HepG2 (cell line): ENCODE measurements around the gene SPSB2. TPM values are rescaled to one million over a fixed set of nuclear protein-coding genes. Genes with fewer than 3 reads are reported as not detected.

Experiments
- ATAC-seq: fragments of 200-7000 bp; cut with Tn5 transposase; 3 replicates; pipeline ENCODE4 v1.9.1; 2020; ENCODE audit warnings: mild to moderate bottlenecking, moderate library complexity
- BruUV-seq: library from RNA; stranded (reverse); fragments of 400-500 nt; replicated peaks from 2 replicates; lab custom pipeline; 2021; lab: Mats Ljungman, UMichigan
- CTCF ChIA-PET: fragments of 300-600 bp; formaldehyde crosslinking; extraction: SDS; loops from one replicate; lab custom pipeline; 2021; ENCODE audit warnings: low total read pairs, inconsistent platforms, low intra/inter-chr PET ratio; lab: Yijun Ruan, JAX
- POLR2A ChIA-PET: fragments of 350-600 bp; sonication (Branson Sonifier 250); formaldehyde crosslinking; loops from one replicate; lab custom pipeline; 2020; ENCODE audit warnings: antibody characterized with exemption, inconsistent platforms; lab: Yijun Ruan, JAX
- DNase-seq: peaks from one replicate; pipeline ENCODE4 v3.0.0-alpha.2; 2015; ENCODE audit warnings: low spot score
- FAIRE-seq: peaks from 3 replicates; lab custom pipeline; 2011; peaks lifted over from hg19 to GRCh38; lab: Jason Lieb, UNC
- H2AFZ ChIP-seq: one replicate; pipeline ENCODE4 v1.6.1; 2011; ENCODE audit warnings: low read length, inconsistent platforms
- H3K27ac ChIP-seq: fragments of 300-600 bp; 3 replicates; pipeline ENCODE4 v1.8.0; 2011; ENCODE audit warnings: mixed run types, mild to moderate bottlenecking, mixed read lengths, low read length, inconsistent platforms; ENCODE audit not compliant: insufficient read depth; ENCODE audit errors: extremely low read length
- H3K27me3 ChIP-seq, 2 experiments: fragments of 200-600 bp in 1 of 2; 2 replicates in 1 of 2; 3 replicates in 1 of 2; pipeline versions ENCODE4 v1.6.0 to v1.8.0; 2011; ENCODE audit warnings: low read length in 2 of 2, mild to moderate bottlenecking in 2 of 2, moderate library complexity in 2 of 2, inconsistent platforms in 1 of 2; ENCODE audit not compliant: insufficient read depth in 2 of 2, control insufficient read depth in 1 of 2
- H3K36me3 ChIP-seq, 2 experiments: fragments of 200-600 bp in 1 of 2; replicated peaks in 1 of 2; 2 replicates in 1 of 2; 3 replicates in 1 of 2; pipeline versions ENCODE4 v1.5.1 to v1.8.0; 2011; ENCODE audit warnings: low read length in 2 of 2, inconsistent platforms in 1 of 2; ENCODE audit not compliant: insufficient read depth in 2 of 2, control insufficient read depth in 1 of 2
- H3K4me1 ChIP-seq: 2 replicates; pipeline ENCODE4 v1.5.1; 2012; ENCODE audit warnings: low read length, inconsistent platforms; ENCODE audit not compliant: insufficient read depth
- H3K4me2 ChIP-seq: 2 replicates; pipeline ENCODE4 v1.6.0; 2011; ENCODE audit warnings: low read depth, low read length, inconsistent platforms
- H3K4me3 ChIP-seq, 3 experiments: fragments of 200-600 bp in 1 of 3; sonication (generic), shearing (Covaris generic) in 1 of 3; replicated peaks in 1 of 3; 2 replicates each; pipeline ENCODE4 v1.5.1; 2011 to 2016; ENCODE audit warnings: low read length in 3 of 3, inconsistent platforms in 2 of 3, low read depth in 2 of 3, mild to moderate bottlenecking in 2 of 3, control low read depth in 1 of 3, mixed read lengths in 1 of 3; ENCODE audit not compliant: insufficient read depth in 1 of 3
- H3K79me2 ChIP-seq: one replicate; pipeline ENCODE4 v1.6.1; 2011; ENCODE audit warnings: low read length, inconsistent platforms; ENCODE audit not compliant: insufficient read depth
- H3K9ac ChIP-seq: 2 replicates; pipeline ENCODE4 v1.6.0; 2011; ENCODE audit warnings: mild to moderate bottlenecking, low read depth, low read length, inconsistent platforms; ENCODE audit not compliant: insufficient read depth
- H3K9me3 ChIP-seq: 2 replicates; pipeline ENCODE4 v1.5.1; 2012; ENCODE audit warnings: mild to moderate bottlenecking, low read length
- H4K20me1 ChIP-seq: 2 replicates; pipeline ENCODE4 v1.6.0; 2011; ENCODE audit warnings: inconsistent platforms, mild to moderate bottlenecking, low read length, moderate library complexity; ENCODE audit not compliant: insufficient read depth
- AKAP8 ChIP-seq: sonication (generic); formaldehyde crosslinking; IDR thresholded peaks from 2 replicates; pipeline ENCODE4 v1.5.1; 2020; ENCODE audit warnings: mild to moderate bottlenecking, missing genetic modification reagents
- ARHGAP35 ChIP-seq: sonication (generic); formaldehyde crosslinking; IDR thresholded peaks from 2 replicates; pipeline ENCODE4 v1.9.0; 2022; ENCODE audit warnings: mild to moderate bottlenecking, inconsistent platforms, moderate library complexity, missing genetic modification reagents, borderline replicate concordance
- CBX1 ChIP-seq: IDR thresholded peaks from one replicate; pipeline ENCODE4 v1.6.1; 2016; ENCODE audit warnings: antibody characterized with exemption, low read depth
- GATA4 ChIP-seq: sonication (generic); IDR thresholded peaks from 2 replicates; pipeline ENCODE4 v1.6.1; 2016; ENCODE audit warnings: antibody characterized with exemption, low read depth, borderline replicate concordance
- HDAC1 ChIP-seq: sonication (generic); formaldehyde crosslinking; IDR thresholded peaks from 2 replicates; pipeline ENCODE4 v1.5.1; 2020; ENCODE audit warnings: mild to moderate bottlenecking, missing genetic modification reagents
- NCOA2 ChIP-seq: sonication (generic); formaldehyde crosslinking; IDR thresholded peaks from 2 replicates; pipeline ENCODE4 v1.8.0; 2022; ENCODE audit warnings: inconsistent platforms
- NONO ChIP-seq, 2 experiments: fragments of 450-650 bp in 1 of 2; sonication (generic) in 1 of 2; formaldehyde crosslinking in 1 of 2; IDR thresholded peaks in 1 of 2; conservative IDR thresholded peaks in 1 of 2; 2 replicates each; pipeline versions ENCODE4 v1.6.1 to v1.8.0; 2017 to 2022; ENCODE audit warnings: mild to moderate bottlenecking in 1 of 2, missing genetic modification reagents in 1 of 2, moderate library complexity in 1 of 2
- PAF1 ChIP-seq: IDR thresholded peaks from 2 replicates; pipeline ENCODE4 v1.6.1; 2016; ENCODE audit warnings: missing genetic modification reagents, missing compliant biosample characterization
- RFX3 ChIP-seq: IDR thresholded peaks from 2 replicates; pipeline ENCODE4 v1.6.1; 2016; ENCODE audit warnings: missing biosample characterization, missing genetic modification reagents
- SNAI1 ChIP-seq: sonication (generic); formaldehyde crosslinking; IDR thresholded peaks from 2 replicates; pipeline ENCODE4 v1.5.0; 2020; ENCODE audit warnings: mild to moderate bottlenecking, missing genetic modification reagents, borderline replicate concordance
- ZNF160 ChIP-seq: sonication (generic); formaldehyde crosslinking; IDR thresholded peaks from 2 replicates; pipeline ENCODE4 v1.8.0; 2022; ENCODE audit warnings: mild to moderate bottlenecking, inconsistent platforms, missing genetic modification reagents
- ZNF225 ChIP-seq: sonication (generic); formaldehyde crosslinking; IDR thresholded peaks from 2 replicates; pipeline ENCODE4 v1.4.0; 2020; ENCODE audit warnings: mild to moderate bottlenecking, missing genetic modification reagents
- ZNF383 ChIP-seq: sonication (generic); formaldehyde crosslinking; IDR thresholded peaks from 2 replicates; pipeline ENCODE4 v1.4.0; 2020; ENCODE audit warnings: missing genetic modification reagents, mild to moderate bottlenecking, borderline replicate concordance
- ZNF562 ChIP-seq: sonication (generic); formaldehyde crosslinking; IDR thresholded peaks from 2 replicates; pipeline ENCODE4 v1.8.0; 2022; ENCODE audit warnings: missing genetic modification reagents, borderline replicate concordance
- ZNF687 ChIP-seq: sonication (generic); formaldehyde crosslinking; IDR thresholded peaks from 2 replicates; pipeline ENCODE4 v1.5.1; 2020; ENCODE audit warnings: mild to moderate bottlenecking, missing genetic modification reagents, moderate library complexity
- ZNF850 ChIP-seq: sonication (generic); formaldehyde crosslinking; conservative IDR thresholded peaks from 2 replicates; pipeline ENCODE4 v1.9.0; 2021; ENCODE audit warnings: mild to moderate bottlenecking, missing genetic modification reagents
- ZSCAN31 ChIP-seq: sonication (generic); formaldehyde crosslinking; IDR thresholded peaks from 2 replicates; pipeline ENCODE4 v1.5.0; 2020; ENCODE audit warnings: low read depth, mild to moderate bottlenecking, missing genetic modification reagents
- WGBS: methylation state at CpG from one replicate; pipeline ENCODE4 v1.1.6; 2017; ENCODE audit warnings: low lambda C conversion rate; 5-methylcytosine and 5-hydroxymethylcytosine counted together
- in situ Hi-C: cut with HindIII; loops from 2 replicates; pipeline ENCODE4 v1.10.0; 2017; ENCODE audit warnings: low pct_unique_long_range_greater_than_20kb; ENCODE audit not compliant: extremely low pct_ligation_motif_present
- intact Hi-C: fragments of 100-400 bp; cut with micrococcal nuclease; formaldehyde crosslinking; loops from one replicate; pipeline ENCODE4 v1.10.0; 2022; ENCODE audit not compliant: unreplicated experiment
- polyA plus RNA-seq, 8 experiments: library from polyadenylated mRNA; depleted of rRNA in 3 of 8; stranded (reverse) in 7 of 8; unstranded in 1 of 8; fragments of >200 nt; fragmentation: Illumina TruSeq in 4 of 8; extraction: Trizol in 4 of 8; gene quantifications; 2 replicates each; pipeline versions ENCODE4 v1.2.1 to v1.2.3, GENCODE V29; 2011 to 2016; ENCODE audit warnings: low read depth in 4 of 8, missing spikeins in 1 of 8, mixed read lengths in 1 of 8; ENCODE audit not compliant: insufficient read depth in 1 of 8
- total RNA-seq, 5 experiments: library from RNA; depleted of rRNA; stranded (reverse); fragments of >200 nt; fragmentation: Illumina TruSeq; extraction: Trizol; gene quantifications; 2 replicates each; pipeline ENCODE4 v1.2.3, GENCODE V29; 2016; ENCODE audit warnings: low read depth in 1 of 5

The SPSB2 gene
- total and polyA plus RNA-seq, 2 of the 13 experiments (the other 11 are each of a cell fraction or from before 2014, with no cell fraction given), result 2.0 to 6.2 TPM

- H2AFZ ChIP-seq, result no peak overlapping the region
- peaks cover 55% of the 10 kb centered on the region for H3K4me1 ChIP-seq
- ATAC-seq, result peak; percentile 9
- H3K27me3 ChIP-seq, result no peaks in the 10 kb centered on the region; a peak in 1 of 5 replicates
- peak overlapping the region; percentile 36 for H3K27ac ChIP-seq
- H3K4me3 ChIP-seq, result peak overlapping the region in 1 of 3 experiments; percentile 95; a peak in 3 of 6 replicates
- H3K9ac ChIP-seq, result 0 out of 2 replicates have a peak overlapping the region, but pooled peaks have one; percentile 86
- H3K9me3 ChIP-seq, result no peaks in the 10 kb centered on the region
- 86% methylated on average over 9 of the region's 12 CpGs for WGBS
- POLR2A ChIA-PET, result interaction anchor here (1.4 to 3.9 kb wide), 11 partner anchors 11 to 186 kb away, joined by 3 to 73 read pairs (median 15); partner anchors contain the start of genes CDCA3, COPS7A, ENO2 and LRRC23
- H3K79me2 ChIP-seq, result peaks cover 29% of the 10 kb centered on the region
- H3K36me3 ChIP-seq, result peaks cover 12 to 14% of the 10 kb centered on the region in 2 experiments
- in situ Hi-C loops (no loop called here), intact Hi-C loops (no loop called here)
- no TSS peak for BruUV-seq
- peak overlapping the region; percentile 93 for H3K4me2 ChIP-seq
- DNase-seq, result no peak
- CTCF ChIA-PET, result interaction anchor here (2.4 kb wide), 1 partner anchor 20 kb away, joined by 24 read pairs; no protein-coding TSS in a partner anchor
- no peak for FAIRE-seq
- H4K20me1 ChIP-seq, result peaks cover 44% of the 10 kb centered on the region
- TF ChIP-seq PAF1 (CRISPR knock-in tag) (peak; percentile 89), ZNF225 (no peak), ZNF687 (CRISPR knock-in tag) (peak; percentile 43), ZNF383 (CRISPR knock-in tag) (no peak), CBX1 (peak; percentile 20), HDAC1 (CRISPR knock-in tag) (no peak), ARHGAP35 (CRISPR knock-in tag) (no peak), ZNF562 (CRISPR knock-in tag) (no peak), NONO (IDR thresholded peaks at IDR 0.05) (no peak), NONO (CRISPR knock-in tag; conservative IDR thresholded peaks at IDR 0.05) (peak; percentile 46; the same call in 1 of the 2 replicates), ZNF850 (CRISPR knock-in tag) (no peak), ZSCAN31 (CRISPR knock-in tag) (0 out of 2 replicates have a peak, but pooled peaks have one; percentile 31), RFX3 (CRISPR knock-in tag) (no peak), AKAP8 (peak; percentile 65; the same call in 1 of the 2 replicates), NCOA2 (CRISPR knock-in tag) (no peak), SNAI1 (CRISPR knock-in tag) (no peak), ZNF160 (CRISPR knock-in tag) (0 out of 2 replicates have a peak, but pooled peaks have one; percentile 61), GATA4 (0 out of 2 replicates have a peak, but pooled peaks have one; percentile 17)
Measured at GRCh38 chr12:6871052-6871957, 1.8 kb downstream of the SPSB2 start.
